Ectodermal cell (in vitro differentiated cells): ENCODE data around the gene CPNE1.
"Not testable (repeated sequence)": the region's sequence is repeated elsewhere in the genome, so short reads cannot be mapped to it uniquely, and the experiment has no call there.

Source experiments
- H3K27ac ChIP-seq: 2 replicates; pipeline ENCODE4 v1.7.0; 2013; ENCODE audit warnings: mild to moderate bottlenecking, low read depth, low read length; ENCODE audit not compliant: insufficient read depth, poor library complexity, severe bottlenecking
- H3K27me3 ChIP-seq: 2 replicates; pipeline ENCODE4 v1.7.0; 2013; ENCODE audit warnings: mild to moderate bottlenecking, low read length; ENCODE audit not compliant: insufficient read depth, control insufficient read depth, poor library complexity, severe bottlenecking
- H3K36me3 ChIP-seq: one replicate; pipeline ENCODE4 v1.7.0; 2013; ENCODE audit warnings: low read length; ENCODE audit not compliant: control insufficient read depth, insufficient read depth
- H3K4me1 ChIP-seq: one replicate; pipeline ENCODE4 v1.7.0; 2013; ENCODE audit warnings: low read length; ENCODE audit not compliant: control insufficient read depth, insufficient read depth
- H3K4me3 ChIP-seq: 2 replicates; pipeline ENCODE4 v1.7.0; 2013; ENCODE audit warnings: low read depth, low read length, control low read depth; ENCODE audit not compliant: insufficient read depth
- H3K9me3 ChIP-seq: 2 replicates; pipeline ENCODE4 v1.7.0; 2013; ENCODE audit warnings: mild to moderate bottlenecking, low read length, moderate library complexity; ENCODE audit not compliant: control insufficient read depth
- WGBS, 2 experiments: methylation state at CpG; one replicate each; pipeline ENCODE4 v1.1.7; 2013; ENCODE audit warnings: missing lambda C conversion rate in 2 of 2; 5-methylcytosine and 5-hydroxymethylcytosine counted together

Gene CPNE1

DNA sequence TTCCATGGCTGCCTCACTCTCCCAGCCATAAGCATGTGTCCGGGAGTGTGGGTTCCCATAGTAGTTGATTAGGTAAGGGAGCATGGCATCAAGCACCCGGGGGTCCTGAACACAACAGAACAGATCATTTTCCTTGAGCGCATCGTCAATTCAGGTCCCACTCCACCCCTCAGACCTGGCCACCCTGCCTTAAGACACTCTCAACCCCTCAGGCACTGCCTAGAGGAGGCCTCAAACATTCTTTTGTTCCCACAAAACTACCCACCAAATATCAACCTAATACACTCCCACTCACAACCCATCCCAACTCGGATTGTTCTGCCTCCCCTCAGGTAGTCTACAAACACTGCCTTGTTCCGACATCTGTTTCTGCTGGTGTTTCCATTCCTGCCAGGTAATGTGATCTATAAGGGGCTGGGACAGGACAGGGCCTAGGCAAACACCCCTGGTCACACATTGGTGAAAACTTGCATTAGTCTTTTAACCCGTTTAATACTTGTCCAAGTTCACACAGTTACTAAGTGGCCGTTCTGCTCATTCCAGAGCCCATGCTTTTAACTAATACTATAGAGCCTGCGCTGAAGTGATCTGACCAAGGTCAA, 33.1 kb upstream of the CPNE1 start:
- peak overlapping the region; percentile 98 for H3K4me3 ChIP-seq
- 89 to 91% methylated on average over 9 of the region's 9 CpGs for WGBS, 2 experiments
- no peak overlapping the region for H3K27ac ChIP-seq

DNA sequence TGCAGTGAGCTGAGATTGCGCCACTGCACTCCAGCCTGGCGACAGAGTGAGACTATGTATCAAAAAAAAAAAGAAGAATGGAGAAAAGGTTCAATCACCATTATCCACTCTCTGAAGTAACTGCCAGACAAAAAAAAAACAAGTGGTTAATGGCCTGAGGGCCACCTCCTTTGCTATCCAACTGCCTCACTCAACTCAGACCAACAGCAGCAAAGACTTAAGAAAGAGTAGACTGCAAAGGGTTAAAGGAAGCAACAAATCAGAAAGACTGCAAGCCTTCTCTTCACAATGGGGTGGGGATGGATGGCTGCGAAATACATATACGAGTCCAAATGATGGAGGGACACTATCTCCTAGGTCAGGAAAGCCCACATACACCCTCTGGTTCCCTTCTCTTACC, 31.3 kb upstream of the CPNE1 start:
- Histone ChIP-seq H3K4me1 (peaks cover 11% of the 10 kb centered on the region), H3K27me3 (no peaks in the 10 kb centered on the region), H3K4me3 (no peak overlapping the region), H3K36me3 (peaks cover 5% of the 10 kb centered on the region), H3K27ac (no peak overlapping the region), H3K9me3 (no peaks in the 10 kb centered on the region)
- WGBS, 2 experiments = 83 to 91% methylated on average over 3 to 4 of the region's 4 CpGs

More for the DNA sequence above, 33.1 kb upstream of the CPNE1 start:
- H3K36me3 ChIP-seq = peaks cover 5% of the 10 kb centered on the region
- no peaks in the 10 kb centered on the region for H3K9me3 ChIP-seq
- H3K4me1 ChIP-seq = peaks cover 11% of the 10 kb centered on the region
- no peaks in the 10 kb centered on the region for H3K27me3 ChIP-seq

DNA sequence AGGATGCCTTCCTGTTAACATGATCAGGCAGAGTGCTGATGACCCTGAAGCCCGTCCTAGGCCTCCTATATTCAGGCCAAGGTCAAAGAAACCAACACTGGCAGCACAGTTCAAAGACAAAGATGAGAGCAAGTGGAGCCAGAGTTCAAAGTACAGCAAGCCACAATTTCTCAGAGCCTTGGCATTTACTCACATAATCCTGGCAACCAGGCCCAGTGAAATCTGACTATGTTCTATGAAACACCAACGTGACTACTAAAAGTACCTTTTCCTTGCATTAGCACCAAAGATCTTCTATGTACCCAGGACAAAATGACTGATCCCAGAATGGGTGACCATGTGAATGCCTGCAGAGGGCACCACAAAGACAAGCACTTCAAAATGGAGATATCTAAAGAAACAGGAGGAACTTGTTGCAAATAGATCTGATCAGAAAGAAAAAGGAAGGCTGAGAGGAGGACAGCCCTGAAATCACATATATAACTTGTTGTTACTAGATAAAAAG, 30.6 kb upstream of the CPNE1 start:
- Histone ChIP-seq H3K27ac (no peak overlapping the region), H3K27me3 (no peaks in the 10 kb centered on the region), H3K9me3 (no peaks in the 10 kb centered on the region), H3K36me3 (peaks cover 5% of the 10 kb centered on the region), H3K4me3 (no peak overlapping the region), H3K4me1 (peaks cover 6% of the 10 kb centered on the region)
- WGBS, 2 experiments = 92% methylated on average over 2 of the region's 2 CpGs

DNA sequence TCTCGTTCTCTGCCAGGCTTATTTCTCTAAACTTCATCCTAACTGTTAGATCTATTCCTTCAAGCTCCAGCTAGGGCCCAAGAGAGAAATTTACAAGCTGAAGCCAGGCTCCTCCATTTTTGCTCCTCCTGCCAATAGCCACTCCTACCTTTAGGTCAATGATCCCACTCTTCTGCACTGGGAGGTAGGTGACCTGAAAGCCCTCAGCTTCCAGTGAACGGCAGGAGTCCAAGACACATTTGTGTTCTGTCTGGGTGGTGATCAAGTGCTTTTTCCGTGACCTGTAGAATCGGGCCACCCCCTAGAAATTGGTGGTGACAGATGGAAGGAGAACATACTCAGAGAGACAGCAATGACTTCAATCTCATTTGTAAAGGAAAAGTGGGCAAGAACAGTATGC, 25.6 kb upstream of the CPNE1 start:
- 94 to 96% methylated on average over 4 of the region's 4 CpGs for WGBS, 2 experiments
- Histone ChIP-seq H3K4me1 (no peaks in the 10 kb centered on the region), H3K27ac (no peak overlapping the region), H3K9me3 (no peaks in the 10 kb centered on the region), H3K4me3 (no peak overlapping the region), H3K27me3 (no peaks in the 10 kb centered on the region), H3K36me3 (peaks cover 10% of the 10 kb centered on the region)

DNA sequence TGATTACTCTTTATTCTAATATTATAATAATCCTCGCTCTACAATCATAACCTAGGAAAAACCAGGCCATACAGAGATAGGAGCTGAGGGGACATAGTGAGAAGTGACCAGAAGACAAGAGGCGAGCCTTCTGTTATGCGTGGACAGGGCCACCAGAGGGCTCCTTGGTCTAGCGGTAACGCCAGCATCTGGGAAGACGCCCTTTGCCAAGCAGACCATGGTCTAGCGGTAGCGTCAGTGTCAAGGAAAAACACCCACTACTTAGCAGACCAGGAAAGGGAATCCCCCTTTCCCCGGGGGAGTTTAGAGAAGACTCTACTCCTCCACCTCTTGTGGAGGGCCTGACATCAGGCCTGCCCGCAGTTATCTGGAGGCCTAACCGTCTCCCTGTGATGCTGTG, 22.2 kb upstream of the CPNE1 start:
- not testable (repeated sequence) for H3K27me3 ChIP-seq, H3K36me3 ChIP-seq, H3K9me3 ChIP-seq, H3K27ac ChIP-seq, H3K4me1 ChIP-seq, H3K4me3 ChIP-seq
- WGBS, 2 experiments = 92 to 94% methylated on average over 10 to 11 of the region's 11 CpGs

DNA sequence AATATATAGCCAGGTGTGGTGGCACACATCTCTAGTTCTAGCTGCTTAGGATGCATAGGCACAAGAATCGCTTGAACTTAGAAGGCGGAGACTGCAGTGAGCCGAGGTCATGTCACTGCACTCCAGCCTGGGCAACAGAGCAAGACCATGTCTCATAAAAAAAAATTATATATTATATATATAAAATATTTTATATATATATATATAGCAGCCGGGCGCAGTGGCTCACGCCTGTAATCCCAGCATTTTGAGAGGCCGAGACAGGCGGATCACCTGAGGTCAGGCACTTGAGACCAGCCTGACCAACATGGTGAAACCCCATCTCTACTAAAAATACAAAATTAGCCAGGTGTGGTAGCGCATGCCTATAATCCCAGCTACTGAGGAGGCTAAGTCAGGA, 20.7 kb upstream of the CPNE1 start:
- not testable (repeated sequence) for H3K9me3 ChIP-seq, H3K27ac ChIP-seq, H3K4me3 ChIP-seq, H3K4me1 ChIP-seq, H3K36me3 ChIP-seq, H3K27me3 ChIP-seq
- WGBS, 2 experiments = 93 to 96% methylated on average over 9 of the region's 9 CpGs

DNA sequence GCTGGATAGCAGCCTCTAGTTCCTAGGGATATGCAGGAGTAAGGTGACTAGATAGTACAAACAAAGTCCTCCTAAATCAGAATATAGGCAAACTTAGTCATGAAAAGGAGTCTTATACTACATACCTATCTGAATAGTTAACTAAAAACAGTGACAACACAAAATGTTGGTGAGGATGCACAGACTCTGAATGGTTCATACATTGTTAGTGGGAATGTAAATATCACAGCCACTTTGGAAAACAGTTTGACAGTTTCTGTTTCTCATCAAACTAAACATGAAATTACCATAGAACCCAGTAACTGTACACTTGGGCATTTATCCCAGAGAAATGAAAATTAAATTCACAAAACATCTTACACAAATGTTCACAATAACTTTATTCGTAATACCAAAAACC, 17.3 kb upstream of the CPNE1 start:
- H3K27me3 ChIP-seq = no peaks in the 10 kb centered on the region
- H3K36me3 ChIP-seq = peaks cover 1% of the 10 kb centered on the region
- 93 to 95% methylated on average over 1 of the region's 1 CpG for WGBS, 2 experiments
- no peak overlapping the region for H3K27ac ChIP-seq
- no peaks in the 10 kb centered on the region for H3K4me1 ChIP-seq
- no peak overlapping the region for H3K4me3 ChIP-seq
- no peaks in the 10 kb centered on the region for H3K9me3 ChIP-seq

DNA sequence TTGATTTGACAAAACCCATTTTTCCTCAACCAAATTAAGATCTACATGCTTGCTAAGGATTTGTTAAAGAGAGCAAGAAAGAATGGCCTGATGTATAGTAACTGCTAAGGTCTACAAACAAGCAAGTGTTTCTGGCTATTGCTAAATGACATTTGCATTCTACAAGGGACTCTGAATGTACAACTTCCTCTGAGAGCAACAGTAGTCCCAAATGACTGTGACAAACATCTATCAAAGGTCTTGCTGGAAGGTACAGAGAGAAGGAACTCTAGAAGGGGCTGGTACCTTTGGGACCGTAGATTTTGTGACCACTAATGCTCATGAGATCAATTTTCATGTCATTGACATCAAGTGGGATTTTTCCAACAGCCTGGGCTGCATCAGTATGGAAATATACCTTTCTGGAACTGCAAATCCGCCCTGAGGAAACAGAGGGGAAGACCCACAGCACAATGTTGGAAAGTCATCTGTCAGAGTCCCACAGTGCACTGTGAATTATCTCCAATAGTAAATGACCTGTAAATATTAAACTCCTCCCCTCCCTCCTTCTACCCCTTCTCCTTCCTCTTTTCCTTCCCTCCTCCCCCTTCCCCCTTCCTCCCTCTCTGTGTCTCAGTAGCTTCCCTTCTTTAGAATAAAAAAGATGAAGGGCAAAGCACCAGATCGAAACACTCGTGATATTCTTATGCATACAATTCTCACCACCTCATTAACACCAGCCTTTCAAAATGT, 15.9 kb upstream of the CPNE1 start:
- 85 to 93% methylated on average over 4 of the region's 4 CpGs for WGBS, 2 experiments

DNA sequence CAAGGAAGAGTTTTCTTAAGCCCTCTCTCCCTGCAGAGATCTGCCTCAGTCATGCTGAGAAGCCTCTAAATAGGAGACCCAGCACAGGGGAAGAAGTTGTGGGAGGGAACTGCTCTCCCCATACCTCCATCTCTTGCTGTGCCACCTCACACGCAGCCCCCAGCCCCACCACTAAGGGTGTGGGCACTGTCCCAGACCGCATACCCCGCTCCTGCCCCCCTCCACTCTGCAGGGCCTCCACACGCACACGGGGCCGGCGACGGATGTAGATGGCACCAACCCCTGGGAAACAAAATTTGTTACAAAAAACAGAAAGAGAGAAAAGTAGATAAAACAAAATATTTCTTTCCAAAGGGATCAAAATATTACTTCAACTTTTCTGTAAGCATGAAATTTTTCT, 10.2 kb upstream of the CPNE1 start:
- no peaks in the 10 kb centered on the region for H3K27me3 ChIP-seq
- no peak overlapping the region for H3K27ac ChIP-seq
- peaks cover 11% of the 10 kb centered on the region for H3K36me3 ChIP-seq
- H3K4me3 ChIP-seq = no peak overlapping the region
- no peaks in the 10 kb centered on the region for H3K9me3 ChIP-seq
- H3K4me1 ChIP-seq = no peaks in the 10 kb centered on the region
- WGBS, 2 experiments = 91 to 96% methylated on average over 3 to 8 of the region's 8 CpGs

More for the DNA sequence above, 15.9 kb upstream of the CPNE1 start:
- Histone ChIP-seq H3K36me3 (no peaks in the 10 kb centered on the region), H3K4me1 (no peaks in the 10 kb centered on the region), H3K9me3 (no peaks in the 10 kb centered on the region), H3K27me3 (no peaks in the 10 kb centered on the region), H3K4me3 (no peak overlapping the region), H3K27ac (no peak overlapping the region)

DNA sequence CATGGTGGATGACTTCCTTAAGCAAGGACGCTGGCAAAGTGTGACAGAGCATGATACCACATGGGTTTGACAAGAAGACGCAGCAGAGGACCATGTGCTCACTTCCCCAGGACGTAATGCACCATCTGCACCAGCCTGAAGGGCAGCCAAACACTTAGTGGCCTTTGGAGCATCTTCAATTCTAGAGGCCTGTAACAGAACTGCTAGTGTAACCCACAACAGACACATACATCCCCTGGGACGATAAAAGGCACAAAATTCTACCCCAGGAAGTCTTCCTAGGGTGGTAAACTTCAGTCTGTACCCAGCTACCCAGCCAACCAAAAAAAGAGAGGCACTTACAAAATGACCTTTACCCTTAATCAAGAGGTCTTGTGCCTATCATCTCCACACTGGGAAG, 9.2 kb upstream of the CPNE1 start:
- WGBS, 2 experiments = 94% methylated on average over 4 of the region's 4 CpGs
- no peaks in the 10 kb centered on the region for H3K9me3 ChIP-seq
- H3K36me3 ChIP-seq = peaks cover 11% of the 10 kb centered on the region
- no peaks in the 10 kb centered on the region for H3K4me1 ChIP-seq
- no peak overlapping the region for H3K27ac ChIP-seq
- H3K4me3 ChIP-seq = no peak overlapping the region
- H3K27me3 ChIP-seq = no peaks in the 10 kb centered on the region
